ENCODE data around the gene DIPK1A.
A peak's percentile ranks its signal among the peaks of the same experiment; 100 is the strongest.

DNA sequence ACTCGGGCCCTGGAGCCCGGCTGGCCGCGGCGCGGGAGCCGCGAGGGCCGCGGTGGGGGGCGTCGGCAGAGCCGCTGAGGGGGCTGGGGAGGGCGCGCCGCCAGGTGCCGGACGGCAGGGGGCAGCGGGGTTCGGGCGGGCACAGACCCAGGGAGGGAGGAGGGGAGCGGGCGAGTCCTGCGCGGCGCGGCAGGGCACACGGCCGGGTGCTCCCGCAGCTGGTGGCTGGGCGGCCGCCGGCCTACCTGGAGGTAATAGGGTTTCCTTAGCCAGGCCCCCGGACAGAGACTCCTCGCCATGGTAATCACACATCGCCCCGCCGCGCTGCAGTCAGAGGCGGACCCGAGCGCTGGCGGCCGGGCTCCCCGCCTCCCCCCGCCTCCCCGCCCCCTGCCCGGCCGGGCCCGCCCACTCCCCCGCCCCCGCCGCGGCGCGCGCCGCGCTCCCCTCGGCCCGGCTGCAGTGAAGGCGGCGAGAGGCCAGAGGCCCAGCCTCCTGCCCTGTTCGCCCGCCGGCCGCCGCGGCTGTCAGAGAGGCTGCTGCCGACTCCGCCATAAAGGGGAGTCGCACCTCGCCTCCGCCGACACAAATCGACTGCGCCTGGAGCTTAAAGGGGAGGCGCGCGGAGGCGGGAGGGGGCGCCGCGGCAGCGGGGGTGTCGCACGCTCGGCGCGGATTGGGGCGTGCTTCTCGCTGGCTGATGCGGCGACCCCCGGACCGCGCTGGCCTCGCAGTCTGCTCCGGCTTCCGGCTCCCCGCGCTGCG, at the start of gene DIPK1A:
- TF ChIP-seq, protein P1, sequence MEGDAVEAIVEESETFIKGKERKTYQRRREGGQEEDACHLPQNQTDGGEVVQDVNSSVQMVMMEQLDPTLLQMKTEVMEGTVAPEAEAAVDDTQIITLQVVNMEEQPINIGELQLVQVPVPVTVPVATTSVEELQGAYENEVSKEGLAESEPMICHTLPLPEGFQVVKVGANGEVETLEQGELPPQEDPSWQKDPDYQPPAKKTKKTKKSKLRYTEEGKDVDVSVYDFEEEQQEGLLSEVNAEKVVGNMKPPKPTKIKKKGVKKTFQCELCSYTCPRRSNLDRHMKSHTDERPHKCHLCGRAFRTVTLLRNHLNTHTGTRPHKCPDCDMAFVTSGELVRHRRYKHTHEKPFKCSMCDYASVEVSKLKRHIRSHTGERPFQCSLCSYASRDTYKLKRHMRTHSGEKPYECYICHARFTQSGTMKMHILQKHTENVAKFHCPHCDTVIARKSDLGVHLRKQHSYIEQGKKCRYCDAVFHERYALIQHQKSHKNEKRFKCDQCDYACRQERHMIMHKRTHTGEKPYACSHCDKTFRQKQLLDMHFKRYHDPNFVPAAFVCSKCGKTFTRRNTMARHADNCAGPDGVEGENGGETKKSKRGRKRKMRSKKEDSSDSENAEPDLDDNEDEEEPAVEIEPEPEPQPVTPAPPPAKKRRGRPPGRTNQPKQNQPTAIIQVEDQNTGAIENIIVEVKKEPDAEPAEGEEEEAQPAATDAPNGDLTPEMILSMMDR (IDR thresholded peaks at IDR 0.05) = peak in 1 of 3 donors; percentile 8
- TF ChIP-seq POLR2A (IDR thresholded peaks at IDR 0.05) = peak; percentile 30
- TF ChIP-seq EP300 (IDR thresholded peaks at IDR 0.05) = no peak
